Endothelial cell of umbilical vein (primary cell): Measurements from ENCODE around the gene KCTD14. TPM values are rescaled to one million over a fixed set of nuclear protein-coding genes. Genes with fewer than 3 reads are reported as not detected.

Experiments used
- BruUV-seq: library from RNA; stranded (reverse); fragments of 400-500 nt; replicated peaks from 2 replicates; lab custom pipeline; 2021; lab: Mats Ljungman, UMichigan
- CTCF ChIA-PET: fragments of 300-600, 350-600 bp; sonication (Branson Sonifier 250); formaldehyde crosslinking; loops from one replicate; lab custom pipeline; 2021; ENCODE audit warnings: antibody characterized with exemption, inconsistent platforms; lab: Charles Lee
- POLR2A ChIA-PET: fragments of 300-600, 350-600 bp; sonication (Branson Sonifier 250); formaldehyde crosslinking; loops from one replicate; lab custom pipeline; 2021; ENCODE audit warnings: antibody characterized with exemption, inconsistent platforms; lab: Charles Lee
- DNase-seq: peaks from one replicate; pipeline ENCODE4 v3.0.0-alpha.2; 2011; ENCODE audit warnings: low read depth, low spot score
- FAIRE-seq: peaks from 2 replicates; lab custom pipeline; 2011; peaks lifted over from hg19 to GRCh38; lab: Jason Lieb, UNC
- H2AFZ ChIP-seq: 2 replicates; pipeline ENCODE4 v1.6.0; 2012; ENCODE audit warnings: low read depth, low read length, control low read depth, inconsistent platforms
- H3K27ac ChIP-seq: 2 replicates; pipeline ENCODE4 v1.5.1; 2011; ENCODE audit warnings: low read depth, mild to moderate bottlenecking, control low read depth, low read length, moderate library complexity; ENCODE audit not compliant: insufficient read depth
- H3K27me3 ChIP-seq, 2 experiments: 2 replicates each; pipeline versions ENCODE4 v1.6.0 to v1.6.1; 2011; ENCODE audit warnings: low read length in 2 of 2, mixed read lengths in 1 of 2; ENCODE audit not compliant: control insufficient read depth in 2 of 2, insufficient read depth in 2 of 2
- H3K36me3 ChIP-seq, 2 experiments: 2 replicates in 1 of 2; 3 replicates in 1 of 2; pipeline ENCODE4 v1.5.1; 2011; ENCODE audit warnings: low read length in 2 of 2, mild to moderate bottlenecking in 1 of 2, moderate library complexity in 1 of 2; ENCODE audit not compliant: control insufficient read depth in 2 of 2, insufficient read depth in 2 of 2; ENCODE audit errors: extremely low read depth in 1 of 2
- H3K4me1 ChIP-seq: 3 replicates; pipeline ENCODE4 v1.5.1; 2011; ENCODE audit warnings: mild to moderate bottlenecking, low read length; ENCODE audit not compliant: control insufficient read depth, insufficient read depth; ENCODE audit errors: extremely low read depth
- H3K4me2 ChIP-seq: 2 replicates; pipeline ENCODE4 v1.6.1; 2011; ENCODE audit warnings: low read length, control low read depth, mixed read lengths; ENCODE audit not compliant: insufficient read depth
- H3K4me3 ChIP-seq, 3 experiments: fragments of 200-600 bp in 1 of 3; sonication (generic), shearing (Covaris generic) in 1 of 3; replicated peaks in 1 of 3; 2 replicates each; pipeline ENCODE4 v1.5.1; 2011 to 2016; ENCODE audit warnings: control low read depth in 3 of 3, low read length in 3 of 3, mild to moderate bottlenecking in 2 of 3, inconsistent platforms in 1 of 3, low read depth in 1 of 3, moderate library complexity in 1 of 3; ENCODE audit not compliant: insufficient read depth in 1 of 3
- H3K79me2 ChIP-seq: 2 replicates; pipeline ENCODE4 v1.6.0; 2012; ENCODE audit warnings: low read length, inconsistent platforms; ENCODE audit not compliant: control insufficient read depth, insufficient read depth
- H3K9ac ChIP-seq: replicated peaks from 2 replicates; pipeline ENCODE3; 2011; ENCODE audit warnings: low read length, control low read depth; ENCODE audit not compliant: insufficient read depth; ENCODE audit errors: extremely low read depth
- H3K9me1 ChIP-seq: replicated peaks from 3 replicates; pipeline ENCODE4 v1.6.0; 2011; ENCODE audit warnings: mild to moderate bottlenecking, low read length; ENCODE audit not compliant: control insufficient read depth, insufficient read depth; ENCODE audit errors: extremely low read depth
- H3K9me3 ChIP-seq: replicated peaks from 2 replicates; pipeline ENCODE4 v1.5.1; 2012; ENCODE audit warnings: low read length, inconsistent platforms; ENCODE audit not compliant: control insufficient read depth, insufficient read depth
- H4K20me1 ChIP-seq: replicated peaks from 2 replicates; pipeline ENCODE3; 2011; ENCODE audit warnings: mild to moderate bottlenecking, low read length; ENCODE audit not compliant: control insufficient read depth, insufficient read depth; ENCODE audit errors: extremely low read depth
- CTCF ChIP-seq, 2 donors: IDR thresholded peaks; 1 replicate in 1 of 2; 2 replicates in 1 of 2; pipeline ENCODE4 v1.5.1; 2011; ENCODE audit warnings: low read length in 2 of 2, mild to moderate bottlenecking in 2 of 2, moderate library complexity in 2 of 2, control low read depth in 1 of 2, inconsistent platforms in 1 of 2, low read depth in 1 of 2; ENCODE audit not compliant: insufficient read depth in 1 of 2; ENCODE audit errors: extremely low read depth in 1 of 2
- EZH2 ChIP-seq: IDR thresholded peaks from 2 replicates; pipeline ENCODE4 v1.6.1; 2012; ENCODE audit warnings: borderline replicate concordance, low read depth, mild to moderate bottlenecking, moderate library complexity, low read length, inconsistent platforms; ENCODE audit not compliant: severe bottlenecking
- FOS ChIP-seq: IDR thresholded peaks from 2 replicates; pipeline ENCODE4 v1.6.1; 2011; ENCODE audit warnings: mild to moderate bottlenecking, low read length, moderate library complexity, borderline replicate concordance; ENCODE audit not compliant: insufficient read depth
- GATA2 ChIP-seq: IDR thresholded peaks from 2 replicates; pipeline ENCODE4 v1.7.0; 2011; ENCODE audit warnings: low read depth, mild to moderate bottlenecking, moderate library complexity, mixed read lengths, low read length; ENCODE audit not compliant: insufficient read length, insufficient read depth
- JUN ChIP-seq: IDR thresholded peaks from 2 replicates; pipeline ENCODE4 v1.6.1; 2011; ENCODE audit warnings: borderline replicate concordance, low read depth; ENCODE audit not compliant: insufficient read length, insufficient read depth
- MAX ChIP-seq: IDR thresholded peaks from 2 replicates; pipeline ENCODE4 v1.6.1; 2011; ENCODE audit not compliant: insufficient read depth, insufficient read length
- MYC ChIP-seq: IDR thresholded peaks from one replicate; pipeline ENCODE4 v1.6.1; 2011; ENCODE audit warnings: mild to moderate bottlenecking, low read depth, low read length
- POLR2A ChIP-seq: IDR thresholded peaks from 2 replicates; pipeline ENCODE4 v1.6.1; 2012; ENCODE audit warnings: low read depth, mild to moderate bottlenecking, control low read depth, low read length
- POLR2AphosphoS5 ChIP-seq: IDR thresholded peaks from 2 replicates; pipeline ENCODE4 v1.6.1; 2012; ENCODE audit warnings: low read depth, mild to moderate bottlenecking, control low read depth, low read length, moderate library complexity; ENCODE audit not compliant: insufficient read depth
- dilution Hi-C: fragments of 300-500 bp; cut with MboI; formaldehyde crosslinking; loops from one replicate; pipeline ENCODE4 v1.15.0; 2019; ENCODE audit warnings: low sequenced_read_pairs; ENCODE audit not compliant: extremely low pct_ligation_motif_present
- intact Hi-C: fragments of 100-400 bp; cut with micrococcal nuclease; formaldehyde crosslinking; loops from one replicate; pipeline ENCODE4 v1.10.0; 2022
- polyA plus RNA-seq, 4 experiments: library from polyadenylated mRNA; depleted of rRNA in 3 of 4; stranded (reverse) in 3 of 4; unstranded in 1 of 4; fragments of >200 nt; gene quantifications; 2 replicates each; pipeline versions ENCODE4 v1.2.1 to v1.2.3, GENCODE V29; 2011 to 2012; ENCODE audit warnings: missing spikeins in 1 of 4
- total RNA-seq: library from RNA; stranded (reverse); gene quantifications from 2 replicates; pipeline ENCODE4 v1.2.3, GENCODE V29; 2021

Gene KCTD14
- total and polyA plus RNA-seq, 2 donors (not counting 3 experiments of a cell fraction or from before 2014, with no cell fraction given) = 0.57 to 1.8 TPM

- Histone ChIP-seq H3K4me1 (peaks cover 4% of the 10 kb centered on the region), H3K36me3 (peaks cover 10 to 11% of the 10 kb centered on the region in 2 experiments), H3K4me2 (no peak overlapping the region), H3K27me3 (no peaks in the 10 kb centered on the region), H3K27ac (no peak overlapping the region), H2AFZ (no peak overlapping the region), H3K9ac (no peak overlapping the region), H3K79me2 (peaks cover 47% of the 10 kb centered on the region), H3K9me1 (no peaks in the 10 kb centered on the region), H3K4me3 (no peak overlapping the region), H4K20me1 (no peaks in the 10 kb centered on the region), H3K9me3 (no peaks in the 10 kb centered on the region)
- dilution Hi-C loops (no loop called here), intact Hi-C loops (no loop called here)
- no peak for TF ChIP-seq JUN
- no peak for TF ChIP-seq MAX
- no peak for TF ChIP-seq POLR2A
- CTCF ChIA-PET = no interaction called here
- DNase-seq (no peak), FAIRE-seq (no peak)
- no TSS peak for BruUV-seq
- POLR2A ChIA-PET = no interaction called here
Measured at GRCh38 chr11:78072455-78072854, 49.4 kb upstream of the KCTD14 start.

GRCh38 chr11:78071717-78072116, 48.6 kb upstream of the KCTD14 start:
- Histone ChIP-seq H4K20me1 (no peaks in the 10 kb centered on the region), H3K4me3 (no peak overlapping the region), H3K9me1 (no peaks in the 10 kb centered on the region), H3K9me3 (no peaks in the 10 kb centered on the region), H3K36me3 (peaks cover 10% of the 10 kb centered on the region in 2 experiments), H3K9ac (no peak overlapping the region), H3K27me3 (no peaks in the 10 kb centered on the region), H3K4me2 (no peak overlapping the region), H3K4me1 (peaks cover 4% of the 10 kb centered on the region), H3K79me2 (peaks cover 39% of the 10 kb centered on the region), H3K27ac (no peak overlapping the region), H2AFZ (no peak overlapping the region)
- no peak for DNase-seq
- BruUV-seq = no TSS peak
- intact Hi-C loops = no loop called here
- ChIA-PET CTCF (no interaction called here), POLR2A (no interaction called here)
- no peak for FAIRE-seq
- TF ChIP-seq CTCF (IDR thresholded peaks at IDR 0.05; ENCODE audit: extremely low read depth in 1 of 2, insufficient read depth in 1 of 2, low read depth in 1 of 2, low read length in 2 of 2) (no peak), POLR2A (no peak), JUN (no peak), POLR2AphosphoS5 (no peak), MAX (no peak), GATA2 (no peak), MYC (no peak), FOS (no peak), EZH2 (no peak)
- dilution Hi-C loops = no loop called here
